GM12891 (cell line): ENCODE results near the gene TSC22D1.
"Not testable (repeated sequence)": the region's sequence is repeated elsewhere in the genome, so short reads cannot be mapped to it uniquely, and the experiment has no call there.

Experiments
- DNase-seq: peaks from one replicate; pipeline ENCODE4 v3.0.0; 2011; ENCODE audit warnings: low spot score; ENCODE audit not compliant: insufficient read length
- FAIRE-seq: peaks from 2 replicates; lab custom pipeline; 2011; peaks lifted over from hg19 to GRCh38; lab: Jason Lieb, UNC
- PAX5 ChIP-seq: IDR thresholded peaks from 2 replicates; pipeline ENCODE4 v1.6.1; 2011; ENCODE audit warnings: low read length, moderate library complexity, mild to moderate bottlenecking; ENCODE audit not compliant: insufficient read depth, severe bottlenecking
- POLR2A ChIP-seq: IDR thresholded peaks from 2 replicates; pipeline ENCODE4 v1.6.1; 2011; ENCODE audit warnings: low read depth, low read length, control low read depth
- POLR2AphosphoS5 ChIP-seq: IDR thresholded peaks from 2 replicates; pipeline ENCODE4 v1.6.1; 2011; ENCODE audit warnings: low read depth, low read length, control low read depth
- POU2F2 ChIP-seq: IDR thresholded peaks from 2 replicates; pipeline ENCODE4 v1.6.1; 2011; ENCODE audit warnings: low read depth, mild to moderate bottlenecking, control low read depth, low read length, moderate library complexity
- SPI1 ChIP-seq: IDR thresholded peaks from 2 replicates; pipeline ENCODE4 v1.6.1; 2011; ENCODE audit warnings: low read depth, low read length, control low read depth
- TAF1 ChIP-seq: IDR thresholded peaks from 2 replicates; pipeline ENCODE4 v1.6.1; 2011; ENCODE audit warnings: low read depth, low read length, control low read depth

TSC22D1 gene

GRCh38 chr13:44601586-44601985 lies 25.5 kb upstream of the TSC22D1 start:
- DNase-seq (no peak), FAIRE-seq (no peak)
- TF ChIP-seq PAX5 (no peak), POLR2AphosphoS5 (no peak), SPI1 (no peak), POLR2A (no peak), TAF1 (no peak), POU2F2 (no peak)

DNA sequence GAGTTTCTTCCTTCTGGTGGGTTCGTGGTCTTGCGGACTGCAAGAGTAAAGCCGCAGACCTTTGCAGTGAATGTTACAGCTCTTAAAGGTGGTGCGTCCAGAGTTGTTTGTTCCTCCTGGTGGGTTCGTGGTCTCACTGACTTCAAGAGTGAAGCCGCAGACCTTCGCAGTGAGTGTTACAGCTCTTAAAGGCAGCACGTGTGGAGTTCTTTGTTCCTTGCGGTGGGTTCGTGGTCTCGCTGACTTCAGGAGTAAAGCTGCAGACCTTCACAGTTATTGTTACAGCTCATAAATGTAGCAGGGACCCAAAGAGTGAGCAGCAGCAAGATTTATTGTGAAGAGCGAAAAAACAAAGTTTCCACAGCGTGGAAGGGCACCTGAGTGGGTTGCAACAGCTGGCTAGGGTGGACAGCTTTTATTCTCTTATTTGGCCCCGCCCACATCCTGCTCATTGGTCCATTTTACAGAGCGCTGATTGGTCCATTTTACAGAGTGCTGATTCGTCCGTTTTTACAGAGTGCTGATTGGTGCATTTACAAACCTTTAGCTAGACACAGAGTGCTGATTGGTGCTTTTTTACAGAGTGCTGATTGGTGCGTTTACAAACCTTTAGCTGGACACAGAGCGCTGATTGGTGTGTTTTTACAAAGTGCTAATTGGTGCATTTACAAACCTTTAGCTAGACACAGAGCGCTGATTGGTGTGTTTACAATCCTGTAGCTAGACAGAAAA lies 17.9 kb upstream of the TSC22D1 start:
- not testable (repeated sequence) for DNase-seq

GRCh38 chr13:44592216-44592847 lies 16.2 kb upstream of the TSC22D1 start:
- FAIRE-seq: no peak
- DNase-seq: no peak
- TF ChIP-seq TAF1: no peak
- no peak for TF ChIP-seq POLR2AphosphoS5
- TF ChIP-seq SPI1: no peak
- TF ChIP-seq POU2F2: no peak
- no peak for TF ChIP-seq PAX5
- no peak for TF ChIP-seq POLR2A

More for the DNA sequence above, 17.9 kb upstream of the TSC22D1 start:
- FAIRE-seq: not testable (repeated sequence)

DNA sequence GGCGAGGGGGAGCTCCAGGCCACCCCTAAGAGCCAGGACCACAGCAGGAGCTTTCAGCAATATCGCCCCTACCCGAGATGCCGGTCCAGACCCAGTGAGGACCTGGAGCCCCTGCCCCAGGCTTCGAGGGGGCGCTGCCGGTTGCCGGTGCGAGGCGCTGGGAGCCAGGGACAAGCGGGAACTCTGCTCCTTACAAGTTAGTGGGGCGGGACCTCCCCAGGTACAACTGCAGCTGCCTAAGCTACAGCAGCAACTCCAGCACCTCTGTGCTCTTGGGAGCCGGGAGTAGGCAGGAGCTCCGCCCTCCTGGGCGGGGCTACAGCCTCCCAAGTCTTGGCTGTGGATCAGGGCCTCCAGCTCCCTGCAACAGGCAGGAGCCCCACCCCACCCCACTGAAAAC lies 15.2 kb upstream of the TSC22D1 start:
- FAIRE-seq (no peak), DNase-seq (no peak)
- TF ChIP-seq TAF1 (no peak), POLR2AphosphoS5 (no peak), POLR2A (no peak), SPI1 (no peak)

DNA sequence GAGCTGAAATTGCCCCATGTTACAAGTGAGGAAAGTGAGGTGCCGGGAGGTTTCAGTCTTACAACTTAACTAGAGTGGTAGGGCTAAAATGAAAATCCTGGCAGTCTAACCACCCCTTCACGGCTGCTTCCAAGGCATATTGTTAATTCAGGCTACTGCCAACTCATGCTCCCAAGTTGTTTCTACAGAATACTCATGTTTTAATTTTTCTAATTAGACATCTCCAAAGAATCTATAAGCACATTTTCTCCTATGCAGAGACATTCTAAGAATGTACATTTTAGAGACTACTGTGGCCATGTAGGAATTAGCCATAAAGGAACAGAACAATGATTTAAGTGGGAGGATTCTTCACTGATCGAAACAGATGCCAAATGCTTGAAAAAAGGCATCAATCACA lies 7.0 kb upstream of the TSC22D1 start:
- no peak for TF ChIP-seq PAX5
- TF ChIP-seq POLR2AphosphoS5: no peak
- no peak for TF ChIP-seq POU2F2
- TF ChIP-seq SPI1: no peak
- TF ChIP-seq POLR2A: no peak
- TF ChIP-seq TAF1: no peak
- no peak for FAIRE-seq
- no peak for DNase-seq

DNA sequence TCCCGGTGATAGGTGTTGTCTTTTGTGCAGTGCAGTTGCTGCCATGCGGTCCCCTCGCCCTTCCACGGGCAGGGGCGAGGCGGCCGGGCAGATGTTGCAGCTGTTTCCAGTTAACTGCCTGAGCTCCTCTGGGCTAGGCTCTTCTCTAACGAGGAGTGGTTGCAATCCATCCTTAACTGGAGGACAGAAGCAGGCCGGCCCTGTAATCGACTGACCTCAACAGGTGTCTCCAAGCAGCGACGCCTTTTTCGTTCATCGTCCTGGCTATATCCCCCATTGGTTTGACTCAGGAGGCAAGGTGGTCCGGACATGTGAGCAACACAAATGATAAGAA lies 1.9 kb upstream of the TSC22D1 start:
- DNase-seq (no peak), FAIRE-seq (no peak)
- TF ChIP-seq PAX5 (no peak), POU2F2 (no peak), SPI1 (no peak), POLR2AphosphoS5 (no peak), POLR2A (no peak), TAF1 (no peak)

DNA sequence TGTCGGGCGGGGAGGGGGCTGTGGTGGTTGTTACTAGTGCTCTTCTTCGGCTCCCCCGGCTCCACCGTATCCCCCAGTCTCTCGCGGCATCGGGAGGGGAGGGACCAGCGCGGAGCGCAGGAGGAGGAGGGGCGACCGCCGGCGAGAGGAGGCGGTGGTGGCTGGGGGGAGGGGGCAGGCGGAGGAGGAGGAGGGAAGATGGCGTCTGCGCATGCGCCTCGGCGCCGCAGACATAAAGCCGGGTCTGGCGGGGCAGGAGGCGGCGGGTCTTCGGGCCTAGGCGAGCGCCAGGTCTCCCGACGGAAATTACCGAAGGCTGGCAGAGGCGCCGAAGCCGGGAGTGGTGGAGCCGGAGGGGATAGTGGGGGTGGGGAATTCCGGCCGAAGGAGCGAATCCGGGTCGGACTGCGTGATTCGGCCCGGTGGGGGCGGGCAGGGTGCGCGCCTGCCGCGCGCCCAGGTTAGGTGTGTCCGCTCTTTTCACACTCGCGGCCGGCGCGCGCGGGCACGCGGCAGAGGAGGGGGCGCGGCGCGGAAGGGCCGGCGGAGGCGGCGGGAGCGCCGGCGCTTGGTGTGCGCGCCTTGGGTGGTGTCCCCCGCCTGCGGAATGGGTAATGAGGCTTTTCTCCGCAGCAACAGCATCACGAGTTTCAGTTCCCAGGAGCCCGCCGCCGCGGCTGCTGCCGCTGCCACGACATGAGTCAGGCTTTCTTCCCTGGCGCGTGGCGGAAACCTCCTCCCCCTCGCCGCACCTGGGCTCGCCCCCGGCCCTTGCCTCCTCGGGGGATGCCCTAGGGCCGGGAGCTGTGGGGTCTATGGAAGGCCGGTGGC lies 1.3 kb upstream of the TSC22D1 start:
- TF ChIP-seq SPI1 (peak; percentile 84), POU2F2 (peak; percentile 64; the same call in 1 of the 2 replicates), PAX5 (peak; percentile 51), POLR2AphosphoS5 (no peak; the same call in 1 of the 2 replicates), TAF1 (peak; percentile 59; the same call in 1 of the 2 replicates), POLR2A (no peak)
- FAIRE-seq (peak; percentile 97), DNase-seq (peak; percentile 85)

GRCh38 chr13:44576351-44577235 lies 463 bp upstream of the TSC22D1 start:
- no peak for TF ChIP-seq POLR2A
- TF ChIP-seq SPI1: no peak
- TF ChIP-seq POU2F2: no peak
- no peak for TF ChIP-seq PAX5
- TF ChIP-seq POLR2AphosphoS5: no peak
- no peak; the same call in 1 of the 2 replicates for TF ChIP-seq TAF1
- DNase-seq (peak; percentile 23), FAIRE-seq (no peak)

DNA sequence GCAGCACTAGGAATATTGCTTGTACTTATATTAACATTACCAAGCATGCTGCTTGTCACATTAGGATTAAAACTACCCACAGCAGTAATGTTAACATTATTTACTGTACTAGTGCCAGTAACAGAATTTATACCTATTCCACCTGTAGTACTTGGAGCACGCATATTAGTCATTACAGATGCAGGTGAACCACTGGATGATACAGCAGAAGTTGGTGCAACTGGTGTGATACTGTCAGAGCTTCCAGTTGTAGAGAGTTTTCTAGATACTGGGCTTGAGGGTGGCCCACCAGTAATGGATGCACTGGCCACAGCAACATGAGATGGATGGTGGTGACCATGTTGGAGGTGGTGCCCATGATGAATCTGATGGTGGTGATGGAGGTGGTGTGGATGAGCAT lies 1.1 kb downstream of the TSC22D1 start:
- DNase-seq (no peak), FAIRE-seq (peak; percentile 41)
- TF ChIP-seq PAX5: no peak
- no peak for TF ChIP-seq POLR2AphosphoS5
- TF ChIP-seq POLR2A: no peak
- no peak for TF ChIP-seq POU2F2
- TF ChIP-seq TAF1: no peak
